GM12865 (cell line): Measurements from ENCODE around the gene MAB21L4.

ENCODE experiments used
- DNase-seq: peaks from one replicate; pipeline ENCODE4 v3.0.0; 2010; ENCODE audit warnings: low read depth
- H3K4me3 ChIP-seq: 2 replicates; pipeline ENCODE4 v1.5.1; 2011; ENCODE audit warnings: mild to moderate bottlenecking, low read depth, low read length, control low read depth
- CTCF ChIP-seq: IDR thresholded peaks from 2 replicates; pipeline ENCODE4 v1.5.1; 2011; ENCODE audit warnings: low read length, control low read depth, low read depth, inconsistent platforms; ENCODE audit not compliant: insufficient read depth; ENCODE audit errors: missing control alignments

MAB21L4 gene

GRCh38 chr2:240918258-240919091, 22.5 kb upstream of the MAB21L4 start:
- no peak overlapping the region for H3K4me3 ChIP-seq
- no peak for DNase-seq
- TF ChIP-seq CTCF: no peak

GRCh38 chr2:240917684-240918257, 21.8 kb upstream of the MAB21L4 start:
- H3K4me3 ChIP-seq: no peak overlapping the region
- no peak for DNase-seq
- TF ChIP-seq CTCF: no peak

GRCh38 chr2:240917009-240917683, 21.2 kb upstream of the MAB21L4 start:
- H3K4me3 ChIP-seq: no peak overlapping the region
- no peak for TF ChIP-seq CTCF
- DNase-seq: no peak

GRCh38 chr2:240916571-240917008, 20.6 kb upstream of the MAB21L4 start:
- DNase-seq: no peak
- H3K4me3 ChIP-seq: no peak overlapping the region
- no peak for TF ChIP-seq CTCF

GRCh38 chr2:240915526-240916341, 19.8 kb upstream of the MAB21L4 start:
- H3K4me3 ChIP-seq: no peak overlapping the region
- TF ChIP-seq CTCF: no peak
- DNase-seq: no peak

- H3K4me3 ChIP-seq: no peak overlapping the region
- no peak for TF ChIP-seq CTCF
- DNase-seq: no peak
These were observed 18.9 kb upstream of the MAB21L4 start for GRCh38 chr2:240914645-240915525.
